AG04450 (cell line): ENCODE measurements around the gene PEPD. TPM values are rescaled to one million over a fixed set of nuclear protein-coding genes. Genes with fewer than 3 reads are reported as not detected.

Source experiments
- CTCF ChIA-PET: fragments of 300-600, 350-600 bp; formaldehyde crosslinking; extraction: SDS; loops from one replicate; lab custom pipeline; 2022; ENCODE audit warnings: antibody characterized with exemption, inconsistent platforms; lab: Charles Lee
- POLR2A ChIA-PET: fragments of 350-600 bp; formaldehyde crosslinking; extraction: SDS; loops from one replicate; lab custom pipeline; 2021; ENCODE audit warnings: antibody characterized with exemption, inconsistent platforms; lab: Yijun Ruan, JAX
- DNase-seq: peaks from one replicate; pipeline ENCODE4 v3.0.0-alpha.2; 2011; ENCODE audit warnings: low read depth, low spot score
- H3K27ac ChIP-seq: one replicate; pipeline ENCODE4 v1.5.1; 2012; ENCODE audit warnings: low read depth, low read length, control low read depth
- H3K27me3 ChIP-seq: one replicate; pipeline ENCODE4 v1.6.0; 2012; ENCODE audit warnings: low read length; ENCODE audit not compliant: control insufficient read depth, insufficient read depth
- H3K4me3 ChIP-seq: 2 replicates; pipeline ENCODE4 v1.5.1; 2011; ENCODE audit warnings: mild to moderate bottlenecking, low read depth, low read length, control low read depth
- H3K9me3 ChIP-seq: 2 replicates; pipeline ENCODE4 v1.5.1; 2012; ENCODE audit warnings: low read length; ENCODE audit not compliant: control insufficient read depth, insufficient read depth
- polyA plus RNA-seq: library from polyadenylated mRNA; depleted of rRNA; stranded (reverse); fragments of >200 nt; gene quantifications from 2 replicates; pipeline ENCODE4 v1.2.3, GENCODE V29; 2011
- TF ChIP-seq, protein P1 (sequence below): IDR thresholded peaks from 2 replicates; pipeline ENCODE4 v1.5.1; 2011; ENCODE audit warnings: low read depth, low read length, control low read depth, inconsistent platforms

PEPD gene
- polyA plus RNA-seq, 1 experiment = 67.1 TPM

DNA sequence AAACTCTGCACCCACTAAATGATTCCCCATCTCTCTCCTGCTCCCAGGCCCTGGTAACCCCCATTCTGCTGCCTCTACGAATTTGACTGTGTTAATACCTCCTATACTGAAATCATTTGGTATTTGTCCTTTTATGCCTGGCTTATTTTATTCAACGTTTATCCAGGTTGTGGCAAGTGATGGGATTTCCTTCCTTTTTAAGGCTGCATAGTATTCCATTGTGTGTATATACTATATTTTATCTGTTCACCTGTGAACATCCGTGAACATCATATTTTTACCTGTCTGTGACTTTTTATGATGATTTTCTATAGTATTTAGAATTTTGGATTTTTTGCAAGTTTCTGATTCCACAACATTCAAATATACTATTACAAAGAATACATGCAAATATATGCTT is 162.0 kb downstream of the PEPD start:
- no peaks in the 10 kb centered on the region for H3K9me3 ChIP-seq
- H3K27ac ChIP-seq = no peak overlapping the region
- DNase-seq = no peak
- ChIA-PET POLR2A (no interaction called here), CTCF (no interaction called here)
- peaks cover 21% of the 10 kb centered on the region for H3K27me3 ChIP-seq
- no peak overlapping the region for H3K4me3 ChIP-seq
- TF ChIP-seq, protein P1, sequence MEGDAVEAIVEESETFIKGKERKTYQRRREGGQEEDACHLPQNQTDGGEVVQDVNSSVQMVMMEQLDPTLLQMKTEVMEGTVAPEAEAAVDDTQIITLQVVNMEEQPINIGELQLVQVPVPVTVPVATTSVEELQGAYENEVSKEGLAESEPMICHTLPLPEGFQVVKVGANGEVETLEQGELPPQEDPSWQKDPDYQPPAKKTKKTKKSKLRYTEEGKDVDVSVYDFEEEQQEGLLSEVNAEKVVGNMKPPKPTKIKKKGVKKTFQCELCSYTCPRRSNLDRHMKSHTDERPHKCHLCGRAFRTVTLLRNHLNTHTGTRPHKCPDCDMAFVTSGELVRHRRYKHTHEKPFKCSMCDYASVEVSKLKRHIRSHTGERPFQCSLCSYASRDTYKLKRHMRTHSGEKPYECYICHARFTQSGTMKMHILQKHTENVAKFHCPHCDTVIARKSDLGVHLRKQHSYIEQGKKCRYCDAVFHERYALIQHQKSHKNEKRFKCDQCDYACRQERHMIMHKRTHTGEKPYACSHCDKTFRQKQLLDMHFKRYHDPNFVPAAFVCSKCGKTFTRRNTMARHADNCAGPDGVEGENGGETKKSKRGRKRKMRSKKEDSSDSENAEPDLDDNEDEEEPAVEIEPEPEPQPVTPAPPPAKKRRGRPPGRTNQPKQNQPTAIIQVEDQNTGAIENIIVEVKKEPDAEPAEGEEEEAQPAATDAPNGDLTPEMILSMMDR = no peak

GRCh38 chr19:33358408-33358807 is 163.2 kb downstream of the PEPD start:
- Histone ChIP-seq H3K9me3 (no peaks in the 10 kb centered on the region), H3K27ac (no peak overlapping the region), H3K27me3 (peaks cover 11% of the 10 kb centered on the region), H3K4me3 (no peak overlapping the region)
- POLR2A ChIA-PET = no interaction called here
- CTCF ChIA-PET = interaction anchor here (0.6 to 0.7 kb wide), 2 partner anchors 59 to 221 kb away, joined by 3 to 4 read pairs; no protein-coding TSS in a partner anchor
- TF ChIP-seq, protein P1 = no peak
- no peak for DNase-seq

- Histone ChIP-seq H3K4me3 (no peak overlapping the region), H3K27me3 (peaks cover 9% of the 10 kb centered on the region), H3K27ac (no peak overlapping the region), H3K9me3 (no peaks in the 10 kb centered on the region)
- TF ChIP-seq, protein P1 = no peak
- POLR2A ChIA-PET = interaction anchor here (0.7 kb wide), 1 partner anchor 262 kb away, joined by 4 read pairs; no protein-coding TSS in a partner anchor
- no peak for DNase-seq
- CTCF ChIA-PET = interaction anchor here (0.7 kb wide), 1 partner anchor 58 kb away, joined by 4 read pairs; no protein-coding TSS in a partner anchor
Observed at GRCh38 chr19:33357556-33357955, 164.0 kb downstream of the PEPD start.

GRCh38 chr19:33355535-33355934 is 166.1 kb downstream of the PEPD start:
- H3K4me3 ChIP-seq = no peak overlapping the region
- H3K27me3 ChIP-seq = peaks cover 2% of the 10 kb centered on the region
- DNase-seq = no peak
- no peak overlapping the region for H3K27ac ChIP-seq
- TF ChIP-seq, protein P1 = no peak
- ChIA-PET CTCF (interaction anchor here (0.9 kb wide), 1 partner anchor 12 kb away, joined by 6 read pairs; no protein-coding TSS in a partner anchor), POLR2A (no interaction called here)
- no peaks in the 10 kb centered on the region for H3K9me3 ChIP-seq

- Histone ChIP-seq H3K27me3 (peaks cover 7% of the 10 kb centered on the region), H3K9me3 (no peaks in the 10 kb centered on the region), H3K4me3 (no peak overlapping the region), H3K27ac (no peak overlapping the region)
- CTCF ChIA-PET = no interaction called here
- DNase-seq = no peak
- POLR2A ChIA-PET = no interaction called here
- TF ChIP-seq, protein P1 = no peak
Observed at GRCh38 chr19:33350538-33351309, 170.9 kb downstream of the PEPD start.
